Measurements from ENCODE around the gene CKAP5.
"Not testable (repeated sequence)": the region's sequence is repeated elsewhere in the genome, so short reads cannot be mapped to it uniquely, and the experiment has no call there.

CKAP5 gene

DNA sequence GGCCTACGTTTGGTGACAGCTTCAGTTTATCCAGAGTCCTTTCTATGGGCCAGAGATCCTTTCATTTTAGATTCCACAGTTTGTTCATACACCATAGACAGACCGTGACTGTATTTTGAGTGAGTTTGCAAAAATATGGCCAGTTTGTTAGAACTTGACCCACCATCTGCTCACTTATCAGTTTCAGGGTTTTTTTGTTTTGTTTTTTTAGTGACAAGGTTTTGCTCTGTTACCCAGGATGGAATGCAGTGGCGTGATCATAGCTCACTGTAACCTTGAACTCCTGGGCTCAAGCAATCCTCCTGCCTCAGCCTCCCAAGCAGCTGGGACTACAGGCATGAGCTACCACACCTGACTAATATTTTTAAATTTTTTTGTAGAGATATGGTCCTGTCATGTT, 9.1 kb upstream of the CKAP5 start:
- no peak for DNase-seq (ENCODE audit: low read depth)

DNA sequence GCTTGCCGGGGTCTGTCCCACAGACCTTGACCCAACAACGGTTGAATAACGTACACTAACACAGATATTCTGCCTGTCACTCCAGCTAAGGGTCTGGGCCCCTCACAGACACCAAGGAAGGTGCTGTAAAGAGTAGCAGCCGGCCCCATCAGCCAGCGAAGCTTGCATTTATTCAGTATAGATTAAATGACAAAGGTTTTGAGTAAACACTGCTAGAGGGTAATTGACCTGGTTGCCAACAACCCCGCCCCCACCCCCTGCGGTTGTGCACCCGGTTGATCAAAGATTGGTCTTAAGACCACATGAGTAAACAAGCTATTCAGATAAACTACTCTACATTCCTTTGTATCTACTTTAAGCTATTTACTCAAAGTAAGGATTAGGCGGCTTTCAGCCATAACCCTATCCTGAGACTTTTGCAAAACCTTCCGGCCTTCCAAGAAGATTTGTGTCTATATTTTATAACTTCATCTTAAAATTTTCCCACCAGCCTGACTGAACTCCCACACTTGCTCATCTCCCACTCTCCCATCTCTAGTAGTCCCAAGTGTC, 4.8 kb upstream of the CKAP5 start:
- DNase-seq (ENCODE audit: low read depth), result no peak

DNA sequence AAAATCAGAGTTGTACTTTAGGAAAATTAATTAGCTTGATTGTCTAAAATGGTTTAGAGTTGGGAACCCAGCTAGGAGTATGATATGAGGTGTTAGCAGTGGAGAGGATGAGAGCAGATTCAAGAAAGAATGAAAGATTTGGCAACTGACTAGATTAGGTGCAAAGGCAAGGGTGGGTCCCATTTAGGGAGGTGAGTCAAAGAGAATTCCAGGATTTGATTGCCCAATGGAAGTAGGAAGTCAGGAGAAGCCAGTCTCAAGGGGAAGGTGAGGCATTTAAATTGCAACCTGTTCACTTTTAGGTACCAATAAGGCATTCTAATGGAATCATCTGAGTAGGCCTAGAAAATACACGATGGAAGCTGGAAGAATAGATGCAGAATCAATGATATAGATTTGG, 3.6 kb upstream of the CKAP5 start:
- no peak for DNase-seq (ENCODE audit: low read depth)

DNA sequence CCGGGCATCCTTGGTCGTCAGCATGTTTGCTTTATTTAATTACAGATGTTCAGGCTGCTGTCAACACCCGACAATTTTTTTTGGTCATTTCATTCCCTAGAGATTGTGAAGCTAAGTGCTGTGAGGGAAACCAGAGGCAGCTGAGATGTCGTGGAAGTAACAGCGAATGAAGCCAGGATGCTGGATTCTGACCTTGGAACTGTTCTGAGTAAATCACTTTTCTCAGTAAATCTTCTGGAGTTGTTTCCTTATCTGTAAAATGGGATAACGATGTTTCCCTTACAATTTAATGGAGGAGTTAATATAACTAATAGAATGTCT, 390 bp upstream of the CKAP5 start:
- DNase-seq (ENCODE audit: low read depth), result no peak

DNA sequence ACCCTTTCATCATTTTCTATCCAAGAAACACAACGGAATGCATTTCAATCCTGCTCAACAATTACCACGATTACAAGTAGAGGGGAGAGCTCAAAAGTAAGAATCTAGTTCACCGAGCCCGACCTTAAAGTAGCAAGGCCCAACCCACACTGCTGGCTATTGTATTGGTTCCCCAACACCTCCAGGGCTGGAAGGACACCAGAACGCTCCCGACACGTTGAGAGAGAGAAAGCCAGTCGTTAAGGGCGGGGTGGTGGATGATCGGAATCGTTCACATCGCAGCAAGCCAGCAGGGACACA, 690 bp downstream of the CKAP5 start:
- DNase-seq (ENCODE audit: low read depth), result no peak

DNA sequence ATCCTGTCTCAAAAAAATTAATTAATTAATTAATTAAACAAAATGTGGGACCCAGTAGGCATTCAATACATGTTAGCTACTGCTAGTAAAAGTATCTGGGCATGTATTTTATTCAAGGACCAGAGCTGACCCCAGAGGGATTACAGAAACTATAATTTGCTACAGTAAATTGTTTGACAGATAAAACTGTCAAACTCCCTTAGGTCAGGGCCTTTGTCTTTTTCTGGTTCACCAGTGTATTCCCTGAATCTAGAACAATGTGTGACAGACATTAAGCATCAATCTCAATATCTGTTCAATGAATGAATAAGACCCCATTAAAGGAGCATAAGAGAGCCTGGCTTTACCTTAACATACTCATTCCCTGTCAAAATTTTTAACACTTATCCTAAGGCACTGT, 6.0 kb downstream of the CKAP5 start:
- DNase-seq (ENCODE audit: low read depth), result no peak

DNA sequence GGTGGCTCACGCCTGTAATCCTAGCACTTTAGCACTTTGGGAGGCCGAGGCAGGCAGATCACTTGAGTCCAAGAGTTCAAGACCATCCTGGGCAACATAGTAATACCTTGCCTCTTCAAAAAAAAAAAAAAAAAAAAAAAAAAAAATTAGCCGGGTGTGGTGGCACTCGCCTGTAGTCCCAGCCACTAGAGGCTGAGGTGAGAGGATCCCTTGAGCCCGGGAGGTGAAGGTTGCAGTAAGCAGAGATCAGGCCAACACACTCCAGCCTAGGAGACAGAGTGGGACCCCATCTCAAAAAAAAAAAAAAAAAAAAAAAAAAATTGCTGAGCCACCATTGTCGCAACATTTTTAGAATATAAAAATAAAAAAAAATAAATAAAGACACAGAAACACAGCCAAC, 7.6 kb downstream of the CKAP5 start:
- no peak for DNase-seq (ENCODE audit: low read depth)

DNA sequence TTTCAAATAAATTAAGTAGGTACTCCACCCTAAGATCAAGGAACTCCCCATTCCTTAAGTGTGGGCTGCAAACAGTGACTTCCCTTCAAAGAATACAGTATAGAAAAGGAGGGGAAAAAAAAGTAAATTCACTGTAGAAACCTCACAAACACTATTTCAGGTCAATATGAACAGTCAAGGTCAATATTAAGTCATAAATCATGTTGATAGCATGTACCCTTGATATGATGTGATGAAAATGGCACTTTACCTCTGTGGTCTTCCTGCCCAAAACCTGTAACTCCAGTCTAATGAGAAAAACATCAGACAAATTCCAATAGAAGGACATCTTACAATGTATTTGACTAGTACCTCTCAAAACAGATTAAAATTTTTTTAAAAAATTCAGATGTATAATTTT, 8.2 kb downstream of the CKAP5 start:
- no peak for DNase-seq (ENCODE audit: low read depth)

DNA sequence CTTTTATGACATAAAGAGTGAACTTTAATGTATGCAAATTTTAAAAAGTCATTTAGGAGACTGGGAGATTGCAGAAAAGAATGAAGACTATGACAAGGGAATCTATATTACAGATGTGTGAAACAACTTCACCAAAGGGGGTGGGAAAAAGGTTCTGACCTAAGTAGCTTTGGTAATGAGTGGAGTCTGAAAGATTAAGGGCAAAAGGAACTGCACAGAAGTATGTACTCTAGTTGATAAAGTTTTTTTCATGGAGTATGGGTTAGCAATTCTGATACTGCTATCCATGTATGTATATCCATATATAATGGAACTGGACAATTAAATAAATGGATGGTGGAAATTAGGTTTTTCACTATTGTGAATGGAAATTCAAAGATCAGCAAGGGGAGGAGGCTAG, 9.2 kb downstream of the CKAP5 start:
- DNase-seq (ENCODE audit: low read depth), result no peak

DNA sequence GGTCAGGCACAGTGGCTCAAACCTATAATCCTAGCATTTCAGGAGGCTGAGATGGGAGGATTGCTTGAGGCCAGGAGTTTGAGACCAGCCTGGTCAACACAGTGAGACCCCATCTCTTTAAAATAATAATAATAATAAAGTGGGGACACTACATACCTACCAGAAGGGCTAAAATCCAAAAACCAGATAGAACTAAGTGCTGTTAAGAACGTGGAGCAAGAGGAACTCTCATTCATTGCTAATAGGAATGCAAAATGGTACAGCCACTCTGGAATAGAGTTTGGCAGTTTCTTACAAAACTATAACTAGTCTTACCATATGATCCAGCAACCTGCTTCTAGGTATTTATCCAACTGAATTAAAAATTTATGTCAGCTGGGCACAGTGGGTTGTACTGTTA, 9.6 kb downstream of the CKAP5 start:
- no peak for DNase-seq (ENCODE audit: low read depth)

DNA sequence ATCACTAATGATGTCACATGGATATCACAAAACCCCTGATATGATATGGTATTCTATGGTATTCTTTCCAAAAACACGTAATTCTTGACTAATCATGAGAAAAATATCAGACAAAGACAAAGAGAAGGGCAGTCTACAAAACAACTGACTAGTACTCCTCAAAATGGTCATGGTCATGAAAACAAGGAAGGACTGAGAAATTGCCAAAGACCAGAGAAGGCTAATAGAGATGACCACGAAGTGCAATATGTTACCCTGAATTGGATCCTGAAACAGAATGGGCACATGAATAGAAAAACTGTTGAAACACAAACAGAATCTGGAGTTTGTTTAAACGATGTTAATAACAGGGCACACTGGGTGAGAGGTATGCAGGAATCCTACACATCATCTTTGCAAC, 10.2 kb downstream of the CKAP5 start:
- no peak for DNase-seq (ENCODE audit: low read depth)

DNA sequence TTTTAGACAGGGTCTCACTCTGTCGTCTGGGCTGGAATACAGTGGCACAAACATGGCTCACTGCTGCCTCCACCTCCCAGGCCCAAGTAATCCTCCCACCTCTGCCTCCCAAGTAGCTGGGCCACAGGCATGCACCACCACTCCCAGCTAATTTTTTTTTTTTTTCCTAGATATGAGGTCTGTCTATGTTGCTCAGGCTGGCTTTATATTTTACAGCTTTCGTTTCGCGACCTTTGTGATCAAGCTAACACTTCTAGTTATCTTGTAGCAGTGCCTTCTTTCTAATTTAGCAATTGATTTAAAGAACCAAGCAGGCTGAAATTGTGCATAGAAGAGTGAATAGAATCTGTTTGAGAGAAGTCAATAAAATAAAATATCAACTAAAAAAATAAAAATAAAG, 11.3 kb downstream of the CKAP5 start:
- DNase-seq (ENCODE audit: low read depth), result no peak

DNA sequence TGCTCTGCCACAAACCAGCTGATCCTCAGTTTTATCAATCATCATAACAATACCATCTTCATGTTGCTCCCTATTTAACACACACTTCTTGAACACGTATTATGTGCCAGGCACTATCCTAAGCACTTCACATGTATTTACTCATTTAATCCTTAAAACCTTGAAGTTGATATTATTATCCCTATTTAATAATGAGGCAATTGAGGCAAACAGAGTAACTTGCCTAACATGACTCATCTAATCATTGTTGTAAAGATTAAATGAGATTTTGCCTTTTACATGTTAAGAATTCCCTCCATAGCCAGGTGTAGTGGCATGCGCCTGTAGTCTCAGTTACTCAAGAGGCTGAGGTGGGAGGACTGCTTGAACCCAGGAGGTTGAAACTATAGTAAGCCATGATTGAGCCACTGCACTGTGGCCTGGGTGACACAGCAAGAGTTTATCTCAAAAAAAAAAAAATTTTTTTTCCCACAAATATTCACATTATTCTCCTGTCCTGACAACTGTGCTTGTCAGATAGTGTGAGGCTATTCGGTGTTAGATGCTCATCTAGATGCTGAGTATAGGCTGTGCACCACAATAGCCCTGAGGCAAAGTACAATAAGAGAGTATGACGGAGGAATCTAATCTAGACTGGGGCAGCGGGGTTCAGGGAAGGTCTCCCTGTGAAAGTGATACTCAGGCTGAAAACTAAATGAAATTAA, 13.4 kb downstream of the CKAP5 start:
- no peak for DNase-seq (ENCODE audit: low read depth)

DNA sequence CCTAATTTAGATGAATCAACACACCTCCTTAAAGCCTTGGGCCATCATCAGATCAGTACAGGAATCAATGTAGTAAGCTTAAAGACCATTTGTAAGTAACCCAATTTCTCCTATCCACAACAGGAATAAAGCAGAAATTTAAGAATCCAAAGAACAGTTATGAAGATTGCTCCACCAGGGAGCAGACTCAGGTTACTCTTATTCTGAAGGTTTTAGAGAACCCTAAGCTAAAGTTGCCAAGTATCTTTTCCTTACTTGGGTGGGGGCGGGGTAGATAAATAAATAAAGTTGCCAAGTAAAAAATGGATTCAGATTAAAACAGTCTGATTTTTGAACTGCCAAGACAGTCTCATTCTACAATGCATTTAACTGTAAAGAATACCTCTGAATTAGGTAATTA, 18.1 kb downstream of the CKAP5 start:
- DNase-seq (ENCODE audit: low read depth), result peak; percentile 11

DNA sequence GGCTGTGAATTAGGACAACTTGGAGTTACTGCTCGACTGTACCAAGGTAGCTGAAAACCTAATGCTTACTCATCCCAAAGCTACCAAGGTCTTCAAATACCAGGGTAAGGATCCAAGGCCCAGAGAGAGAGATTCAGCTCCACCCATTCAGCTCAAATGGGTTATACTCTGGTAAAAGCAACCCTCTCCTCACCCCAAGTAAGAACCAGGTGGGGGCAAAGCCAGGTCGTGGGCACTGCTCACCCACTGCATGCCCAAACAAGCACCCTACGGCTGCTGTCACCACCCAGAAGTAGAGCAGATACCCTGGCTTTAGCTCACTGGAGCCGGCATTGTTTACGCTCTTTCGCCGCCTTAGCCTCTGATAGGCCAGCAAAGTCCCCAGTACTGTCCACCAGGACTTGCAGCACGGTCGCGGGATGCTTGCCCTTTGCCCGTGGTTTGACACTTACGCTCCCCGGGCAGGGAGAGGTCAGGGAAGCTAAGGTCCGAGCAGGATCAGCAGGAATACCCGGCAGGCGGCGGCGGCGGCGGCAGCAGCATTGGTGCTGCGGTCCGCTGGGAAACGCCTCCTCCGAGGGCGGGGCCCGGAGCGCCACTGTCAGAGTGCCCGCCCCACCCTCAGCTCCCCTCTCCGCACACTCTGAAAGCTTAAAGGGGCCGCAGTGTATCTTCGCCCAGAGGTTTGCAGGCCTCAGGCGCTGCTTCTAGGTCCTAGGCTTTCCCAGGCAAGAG, 19.6 kb downstream of the CKAP5 start:
- peak; percentile 84 for DNase-seq (ENCODE audit: low read depth)

DNA sequence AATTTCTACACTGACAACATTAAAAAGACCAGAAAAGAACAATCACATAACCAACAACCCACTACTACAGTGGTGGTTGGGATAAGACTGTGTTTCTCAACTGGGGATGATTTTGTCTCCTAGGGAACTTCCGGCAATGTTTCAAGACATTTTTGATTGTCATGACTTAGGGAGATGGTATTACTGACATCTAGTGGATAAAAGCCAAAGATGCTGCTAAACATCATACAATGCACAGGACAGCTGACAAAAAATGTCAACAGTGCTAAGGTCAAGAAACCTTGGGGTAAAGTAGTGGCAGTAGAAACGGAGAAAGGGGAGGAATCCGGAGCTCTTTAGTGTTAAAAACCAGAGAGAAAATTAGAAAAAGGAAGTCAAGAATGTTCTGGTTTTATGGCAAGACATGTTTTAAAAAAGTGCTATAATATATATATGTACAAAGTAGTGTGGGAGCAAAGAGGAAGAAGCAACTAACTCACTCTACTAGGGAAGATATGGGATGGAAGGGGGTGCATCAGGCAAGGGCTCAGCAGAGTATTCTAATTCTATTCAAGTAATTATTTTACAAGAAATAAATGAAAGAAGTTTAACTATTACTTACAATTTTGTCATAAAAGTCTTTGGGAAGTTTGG, 37.2 kb downstream of the CKAP5 start:
- peak; percentile 56 for DNase-seq (ENCODE audit: low read depth)

DNA sequence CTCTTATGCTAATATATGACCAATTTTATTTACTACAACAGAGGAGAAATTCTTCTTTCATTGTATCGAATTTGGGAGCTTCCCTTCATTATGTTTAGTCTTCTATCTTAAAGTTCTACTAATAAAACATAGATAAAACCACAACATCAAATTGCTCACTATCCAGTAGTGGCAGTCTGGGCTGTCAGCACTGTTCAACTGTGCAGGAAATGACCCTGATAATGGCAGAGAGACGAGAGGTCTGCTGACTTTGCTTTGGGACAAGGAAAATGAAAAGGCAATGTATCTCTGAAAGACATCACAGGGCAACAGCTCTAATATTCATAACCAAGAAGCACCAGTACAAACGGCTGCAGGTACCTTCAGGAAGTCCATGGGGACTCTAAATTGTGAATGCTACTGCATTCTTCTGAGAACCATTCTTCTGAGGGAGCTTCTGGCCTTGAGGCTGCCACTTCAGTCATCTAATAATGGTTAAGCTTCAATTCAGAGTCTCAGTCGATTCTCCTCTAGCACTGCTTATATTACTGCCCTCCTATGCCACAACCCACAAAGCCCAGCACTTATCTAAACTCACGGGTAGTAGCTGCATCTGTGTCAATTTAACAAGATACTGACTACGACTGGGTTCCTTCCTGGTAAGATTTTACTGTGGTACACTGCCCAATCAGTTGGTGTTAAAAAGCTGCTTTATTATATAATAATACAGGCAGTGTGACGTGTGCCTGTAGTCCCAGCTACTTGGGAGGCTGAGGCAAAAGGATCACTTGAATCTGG, 44.2 kb downstream of the CKAP5 start:
- no peak for DNase-seq (ENCODE audit: low read depth)

DNA sequence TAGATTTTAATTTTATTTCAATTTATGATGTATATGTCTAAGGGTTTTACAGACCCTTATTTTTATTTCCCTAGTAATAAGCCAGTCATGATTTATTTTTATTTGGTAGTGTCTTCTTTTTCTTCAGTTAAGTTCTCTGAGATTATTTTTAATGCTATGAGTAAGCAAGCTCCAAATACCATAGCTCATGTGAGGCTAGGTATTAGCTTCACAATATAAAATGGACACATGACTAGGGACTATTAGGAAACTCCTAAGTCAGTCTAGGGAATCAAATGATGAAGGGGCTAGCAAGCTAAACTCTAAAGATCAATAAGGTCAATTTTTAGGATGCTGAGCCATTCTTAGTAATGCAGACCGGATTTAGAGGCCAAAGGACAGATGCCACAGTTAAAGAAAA, 45.9 kb downstream of the CKAP5 start:
- DNase-seq (ENCODE audit: low read depth), result no peak

DNA sequence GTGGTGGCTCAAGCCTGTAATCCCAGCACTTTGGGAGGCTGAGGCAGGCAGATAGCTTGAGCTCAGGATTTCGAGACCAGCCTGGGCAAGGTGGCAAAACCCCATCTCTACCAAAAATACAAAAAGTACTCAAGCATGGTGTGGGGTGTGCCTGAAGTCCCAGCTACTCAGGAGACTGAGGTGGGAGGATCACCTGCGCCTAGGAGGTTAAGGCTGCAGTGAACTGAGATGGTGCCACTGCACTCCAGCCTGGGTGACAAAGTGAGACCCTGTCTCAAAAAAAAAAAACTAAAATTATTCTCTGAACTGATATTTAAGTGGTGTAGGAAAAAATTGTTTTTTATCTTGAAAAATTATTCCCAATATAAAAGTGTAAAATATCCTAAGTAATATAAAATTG, 46.4 kb downstream of the CKAP5 start:
- DNase-seq (ENCODE audit: low read depth), result not testable (repeated sequence)

DNA sequence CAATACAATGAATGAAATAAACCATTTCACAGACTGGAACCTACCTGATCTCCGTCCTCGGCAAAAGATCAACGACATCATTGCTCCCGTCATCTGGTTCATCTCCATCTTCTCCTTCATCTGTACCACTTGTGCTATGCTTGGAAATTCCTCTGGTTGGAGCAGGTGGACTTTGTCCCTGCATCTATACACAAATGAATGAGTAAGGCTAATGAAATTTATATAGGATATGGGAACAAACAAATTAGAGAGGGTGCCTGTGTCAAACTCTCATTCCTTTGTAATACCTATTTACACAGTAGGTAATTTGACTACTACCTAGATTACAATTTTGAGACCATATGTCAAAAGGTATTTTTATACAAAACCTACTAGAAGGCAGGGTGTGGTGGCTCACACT, 67.7 kb downstream of the CKAP5 start:
- no peak for DNase-seq (ENCODE audit: low read depth)

DNA sequence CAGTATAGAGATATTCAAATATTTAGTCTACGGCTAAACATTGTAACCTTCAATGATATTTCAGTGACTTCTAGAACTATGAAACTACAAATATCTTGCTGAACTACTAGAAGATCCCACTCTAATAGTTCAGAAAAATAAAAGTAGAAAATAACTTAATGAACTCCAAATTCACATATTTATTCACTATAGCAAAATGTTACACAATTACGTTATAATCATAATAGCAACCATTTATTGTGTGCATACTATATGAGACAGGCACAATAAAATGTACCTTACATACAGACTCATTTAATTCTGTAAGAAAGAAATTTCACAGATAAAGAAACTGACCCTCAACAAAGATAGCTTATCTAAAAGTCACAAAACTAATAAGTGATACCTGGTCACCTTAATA, 69.2 kb downstream of the CKAP5 start:
- no peak for DNase-seq (ENCODE audit: low read depth)

DNA sequence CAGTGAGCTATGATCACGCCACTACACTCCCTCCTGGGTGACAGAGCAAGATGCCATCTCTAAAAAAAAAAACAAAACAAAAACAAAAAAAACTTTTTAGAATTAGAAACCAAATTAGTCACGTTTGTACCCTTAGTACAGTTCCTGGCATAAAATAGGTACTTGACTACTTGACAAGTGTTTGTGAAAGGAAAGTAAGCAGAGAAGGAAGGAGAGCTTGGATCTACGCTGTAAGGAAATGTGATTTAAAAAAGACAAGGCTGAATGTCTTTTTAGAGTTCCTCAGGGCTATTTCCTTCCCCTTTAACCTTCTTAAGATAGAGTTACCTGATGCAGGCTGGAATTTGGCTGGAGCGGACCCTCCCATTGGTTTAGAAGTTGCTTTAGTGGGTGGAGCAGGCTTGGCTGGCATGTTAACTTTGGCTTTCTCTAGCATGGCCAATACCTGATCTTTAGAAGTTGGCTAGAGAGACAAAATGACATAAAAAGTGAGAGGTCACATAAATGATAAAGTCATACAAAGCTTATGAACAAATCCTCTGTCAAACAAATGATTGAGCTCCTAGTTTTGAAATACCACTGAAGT, 76.4 kb downstream of the CKAP5 start:
- DNase-seq (ENCODE audit: low read depth), result no peak
